Tibial artery (tissue), 4 donors: ENCODE results near the gene HES7.
"Not testable (repeated sequence)": the region's sequence is repeated elsewhere in the genome, so short reads cannot be mapped to it uniquely, and the experiment has no call there.

ENCODE experiments used
- DNase-seq, 2 donors: peaks; one replicate each; pipeline ENCODE4 v3.0.0-alpha.2; 2019
- H3K27ac ChIP-seq, 2 donors: fragments of 200-600 bp; sonication (generic) in 1 of 2; 1 replicate in 1 of 2; 2 replicates in 1 of 2; pipeline ENCODE4 v1.5.1; 2018 to 2019; ENCODE audit warnings: mild to moderate bottlenecking in 1 of 2
- H3K27me3 ChIP-seq, 2 donors: fragments of 200-600 bp; sonication (generic) in 1 of 2; one replicate each; pipeline versions ENCODE4 v1.5.1 to v1.6.0; 2016 to 2019
- H3K36me3 ChIP-seq, 3 donors: fragments of 200-600 bp; sonication (generic) in 2 of 3; one replicate each; pipeline ENCODE4 v1.5.1; 2016 to 2019; ENCODE audit warnings: mild to moderate bottlenecking in 2 of 3
- H3K4me1 ChIP-seq, 4 donors: fragments of 200-600 bp; sonication (generic) in 2 of 4; 1 replicate in 3 of 4; 2 replicates in 1 of 4; pipeline ENCODE4 v1.5.1; 2016 to 2019
- H3K4me3 ChIP-seq, 2 donors: fragments of 200-600 bp; sonication (generic) in 1 of 2; 1 replicate in 1 of 2; 2 replicates in 1 of 2; pipeline ENCODE4 v1.5.1; 2018 to 2019; ENCODE audit warnings: mild to moderate bottlenecking in 2 of 2
- H3K9me3 ChIP-seq, 3 donors: fragments of 200-600 bp; sonication (generic) in 1 of 3; one replicate each; pipeline ENCODE4 v1.5.1; 2016 to 2019
- intact Hi-C: fragments of 100-400 bp; cut with DNase I; formaldehyde crosslinking; loops from one replicate; pipeline ENCODE4 v1.15.0; 2023; ENCODE audit warnings: low total_unique reads
- TF ChIP-seq, protein P1 (sequence below), 2 experiments: fragments of 200-600 bp in 1 of 2; fragments of 450-650 bp in 1 of 2; IDR thresholded peaks; one replicate each; pipeline ENCODE4 v1.5.1; 2017 to 2019; ENCODE audit warnings: antibody characterized with exemption in 2 of 2, mild to moderate bottlenecking in 1 of 2, moderate library complexity in 1 of 2

The HES7 gene

DNA sequence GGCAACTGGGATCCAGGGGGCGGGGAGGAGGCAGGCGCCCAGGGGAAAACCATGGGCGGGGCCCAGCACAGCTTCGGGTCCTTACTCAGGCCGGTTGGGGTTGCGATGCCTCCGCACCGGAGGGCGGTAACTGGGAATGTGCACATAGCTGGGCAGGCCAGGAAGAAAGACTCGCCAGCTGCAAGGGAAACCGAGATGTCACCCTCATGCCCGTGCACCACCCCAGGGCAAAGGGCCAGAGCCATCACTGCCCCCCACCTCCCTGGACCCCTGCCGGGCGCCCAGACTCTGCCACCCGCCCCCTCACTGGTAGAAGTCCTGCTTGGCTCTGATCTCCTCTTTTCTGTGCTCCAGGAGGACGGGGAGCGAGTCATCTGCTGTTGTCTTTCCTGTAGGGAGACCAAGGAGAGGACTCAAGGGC, 43.1 kb downstream of the HES7 start:
- Histone ChIP-seq H3K36me3 (no peaks in the 10 kb centered on the region), H3K27me3 (peaks cover 3 to 91% of the 10 kb centered on the region in 2 donors), H3K4me1 (peaks cover 4 to 17% (median 13%) of the 10 kb centered on the region in 4 donors), H3K9me3 (no peaks in the 10 kb centered on the region), H3K4me3 (no peak overlapping the region), H3K27ac (no peak overlapping the region)
- no peak for DNase-seq
- TF ChIP-seq, protein P1, sequence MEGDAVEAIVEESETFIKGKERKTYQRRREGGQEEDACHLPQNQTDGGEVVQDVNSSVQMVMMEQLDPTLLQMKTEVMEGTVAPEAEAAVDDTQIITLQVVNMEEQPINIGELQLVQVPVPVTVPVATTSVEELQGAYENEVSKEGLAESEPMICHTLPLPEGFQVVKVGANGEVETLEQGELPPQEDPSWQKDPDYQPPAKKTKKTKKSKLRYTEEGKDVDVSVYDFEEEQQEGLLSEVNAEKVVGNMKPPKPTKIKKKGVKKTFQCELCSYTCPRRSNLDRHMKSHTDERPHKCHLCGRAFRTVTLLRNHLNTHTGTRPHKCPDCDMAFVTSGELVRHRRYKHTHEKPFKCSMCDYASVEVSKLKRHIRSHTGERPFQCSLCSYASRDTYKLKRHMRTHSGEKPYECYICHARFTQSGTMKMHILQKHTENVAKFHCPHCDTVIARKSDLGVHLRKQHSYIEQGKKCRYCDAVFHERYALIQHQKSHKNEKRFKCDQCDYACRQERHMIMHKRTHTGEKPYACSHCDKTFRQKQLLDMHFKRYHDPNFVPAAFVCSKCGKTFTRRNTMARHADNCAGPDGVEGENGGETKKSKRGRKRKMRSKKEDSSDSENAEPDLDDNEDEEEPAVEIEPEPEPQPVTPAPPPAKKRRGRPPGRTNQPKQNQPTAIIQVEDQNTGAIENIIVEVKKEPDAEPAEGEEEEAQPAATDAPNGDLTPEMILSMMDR (IDR thresholded peaks at IDR 0.05), result no peak
- intact Hi-C loops, result no loop called here

DNA sequence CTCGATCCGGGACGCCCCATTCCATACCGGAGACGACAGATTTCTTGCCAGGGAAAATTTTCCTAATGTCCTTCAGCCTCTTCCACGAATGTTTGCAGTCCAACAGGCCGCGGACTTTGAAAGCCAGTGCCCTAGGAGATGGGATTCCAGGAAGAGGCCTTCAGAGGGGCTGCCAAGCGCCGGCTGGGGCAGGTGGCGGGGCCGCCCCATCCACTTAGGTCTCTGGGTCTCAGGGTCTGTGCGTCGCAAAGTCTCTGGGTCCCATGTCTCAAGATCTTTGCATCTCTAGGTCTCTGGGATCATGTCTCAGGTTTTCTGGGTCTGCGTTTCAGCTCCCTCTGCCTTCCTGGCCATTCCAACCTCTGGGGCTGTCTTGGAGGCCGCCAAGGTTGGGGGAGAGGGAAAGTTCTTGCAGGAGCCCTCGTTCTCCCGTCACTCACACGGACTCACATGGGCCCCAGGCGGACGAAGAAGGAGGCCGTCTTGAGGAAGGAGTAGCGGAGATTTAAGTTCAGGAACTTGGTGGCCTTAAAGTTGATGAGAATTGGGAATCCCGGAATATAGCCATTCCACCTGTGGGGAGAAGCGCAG, 43.6 kb downstream of the HES7 start:
- Histone ChIP-seq H3K27ac (no peak overlapping the region), H3K4me1 (peaks cover 4 to 17% (median 13%) of the 10 kb centered on the region in 4 donors), H3K27me3 (peaks cover 3 to 91% of the 10 kb centered on the region in 2 donors), H3K4me3 (peak overlapping the region; percentile 35 to 47), H3K36me3 (no peaks in the 10 kb centered on the region), H3K9me3 (no peaks in the 10 kb centered on the region)
- no peak for DNase-seq
- TF ChIP-seq, protein P1 (IDR thresholded peaks at IDR 0.05), result no peak
- intact Hi-C loops, result no loop called here

DNA sequence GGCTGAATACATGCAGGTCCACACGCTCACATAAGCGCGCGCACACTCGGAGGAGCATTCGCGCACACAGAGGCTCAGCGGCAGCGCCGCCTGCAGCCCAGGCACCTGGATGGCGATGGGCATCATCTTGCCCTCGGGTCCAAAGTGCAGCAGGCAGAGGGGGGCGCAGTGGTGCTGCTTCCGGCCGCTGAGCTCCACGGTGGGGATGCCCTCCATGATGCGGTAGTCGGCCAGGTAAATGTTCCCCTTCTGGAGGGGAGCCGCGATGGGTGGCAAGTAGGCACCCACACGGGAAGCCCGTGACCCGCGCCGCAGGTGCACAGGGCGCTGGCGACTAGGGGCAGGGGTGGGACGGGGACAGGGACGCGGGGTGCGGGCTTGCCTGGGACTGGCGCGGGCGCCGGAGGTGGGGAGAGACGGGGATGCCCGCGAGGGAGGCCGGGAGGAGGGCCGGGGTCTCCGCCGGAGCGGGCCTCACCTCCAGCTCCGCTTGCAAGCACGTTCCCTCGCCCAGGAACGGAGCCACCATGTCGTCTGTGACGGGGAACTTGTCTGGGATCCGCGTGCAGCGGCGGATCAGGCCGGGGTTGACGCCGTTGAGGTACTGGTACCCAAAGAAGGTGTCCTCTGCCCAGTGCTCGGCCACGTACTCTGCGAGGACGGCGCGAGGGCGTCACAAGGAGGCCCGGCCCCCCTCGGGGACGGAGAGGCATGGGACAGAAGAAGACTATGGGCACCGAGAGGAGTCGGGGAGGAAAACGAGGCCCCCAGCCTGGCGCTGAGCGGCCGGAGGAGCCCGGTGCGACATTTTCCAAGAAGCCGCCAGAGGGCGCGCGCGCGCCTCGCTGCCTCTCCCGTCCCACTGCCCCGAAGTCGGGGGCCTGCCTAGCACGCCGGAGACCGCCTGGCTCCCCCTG, 44.4 kb downstream of the HES7 start:
- peak overlapping the region; percentile 35 to 47 for H3K4me3 ChIP-seq
- peaks cover 3 to 90% of the 10 kb centered on the region in 2 donors for H3K27me3 ChIP-seq
- TF ChIP-seq, protein P1 (IDR thresholded peaks at IDR 0.05), result peak; percentile 78 to 95
- peak; percentile 49 to 80 for DNase-seq
- no peaks in the 10 kb centered on the region for H3K36me3 ChIP-seq
- H3K4me1 ChIP-seq, result peaks cover 4 to 17% (median 13%) of the 10 kb centered on the region in 4 donors
- no peak overlapping the region for H3K27ac ChIP-seq
- H3K9me3 ChIP-seq, result no peaks in the 10 kb centered on the region
- intact Hi-C loops, result no loop called here

DNA sequence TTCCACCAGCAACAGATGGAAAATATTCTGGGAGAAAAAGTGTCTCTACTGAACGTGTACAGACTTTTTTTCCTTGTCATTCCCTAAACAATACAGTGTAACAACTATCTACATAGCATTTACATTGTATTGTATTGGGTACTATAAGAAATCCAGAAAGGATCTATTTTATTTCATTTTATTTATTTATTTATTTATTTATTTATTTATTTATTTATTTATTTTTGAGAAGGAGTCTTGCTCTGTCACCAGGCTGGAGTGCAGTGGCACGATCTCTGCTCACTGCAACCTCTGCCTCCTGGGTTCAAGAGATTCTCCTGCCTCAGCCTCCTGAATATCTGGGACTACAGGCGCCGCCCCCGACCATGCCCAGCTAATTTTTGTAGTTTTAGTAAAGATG, 46.0 kb downstream of the HES7 start:
- not testable (repeated sequence) for H3K36me3 ChIP-seq, DNase-seq, H3K9me3 ChIP-seq, H3K27ac ChIP-seq, H3K4me3 ChIP-seq
- intact Hi-C loops, result loop anchor here (2.0 kb wide), 1 partner anchor 15 kb away; no protein-coding TSS in a partner anchor
- Histone ChIP-seq H3K27me3 (peaks cover 3 to 90% of the 10 kb centered on the region in 2 donors), H3K4me1 (peaks cover 4 to 29% (median 23%) of the 10 kb centered on the region in 4 donors)

DNA sequence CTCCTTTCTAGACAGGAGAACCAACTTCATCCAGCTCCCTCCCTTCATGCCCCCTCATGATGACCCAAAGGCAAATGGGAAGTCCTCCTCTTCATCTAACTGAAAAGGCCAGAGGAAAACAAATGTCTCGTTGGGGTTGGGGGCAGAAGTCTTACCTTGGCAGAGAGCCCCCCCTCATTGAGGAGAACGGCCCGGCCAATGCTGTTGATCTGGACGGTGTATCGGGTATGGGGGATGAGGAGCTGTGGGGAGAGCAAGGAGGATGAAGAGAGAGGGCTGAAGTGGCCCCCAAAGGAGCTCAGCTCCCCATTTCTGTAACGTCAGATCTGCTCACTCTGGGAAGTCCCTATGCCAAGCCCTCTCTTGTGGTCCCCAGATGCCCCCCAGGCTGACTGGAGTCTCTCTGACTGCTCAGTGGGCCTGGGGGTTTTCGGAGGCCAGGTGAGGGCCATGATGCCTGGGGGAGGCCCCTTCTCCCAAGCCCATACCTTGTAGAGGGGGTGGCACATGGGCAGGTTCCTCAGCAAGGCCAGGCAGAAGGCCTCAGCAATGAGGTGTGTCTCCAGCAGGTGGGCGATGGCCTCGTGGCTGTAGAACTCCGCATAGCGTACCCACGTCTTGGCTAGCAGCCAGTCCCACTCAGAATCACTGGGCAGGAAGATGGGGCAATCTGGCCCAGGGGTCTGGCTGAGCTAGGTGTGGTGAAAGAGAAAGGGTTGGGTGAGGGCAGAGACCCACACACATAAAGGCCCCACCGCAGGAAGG, 47.2 kb downstream of the HES7 start:
- H3K4me3 ChIP-seq, result no peak overlapping the region
- H3K4me1 ChIP-seq, result peaks cover 4 to 35% (median 27%) of the 10 kb centered on the region in 4 donors
- peaks cover 0 to 91% of the 10 kb centered on the region in 2 donors for H3K27me3 ChIP-seq
- intact Hi-C loops, result loop anchor here (2.0 kb wide), 1 partner anchor 14 kb away; no protein-coding TSS in a partner anchor
- no peak overlapping the region for H3K27ac ChIP-seq
- no peaks in the 10 kb centered on the region for H3K36me3 ChIP-seq
- DNase-seq, result no peak
- TF ChIP-seq, protein P1 (IDR thresholded peaks at IDR 0.05), result no peak
- no peaks in the 10 kb centered on the region for H3K9me3 ChIP-seq
